ENCODE data around the gene SUMO3. TPM values are rescaled to one million over a fixed set of nuclear protein-coding genes. Genes with fewer than 3 reads are reported as not detected.

Gene SUMO3
- total and polyA plus RNA-seq, 3 donors from 2014 or later: 69.9 to 93.0 (median 87.9) TPM

- no peaks in the 10 kb centered on the region for H3K27me3 ChIP-seq
- 87 to 90% methylated on average over 19 to 22 of the region's 22 CpGs for WGBS, 2 donors
- TF ChIP-seq POLR2A (IDR thresholded peaks at IDR 0.05): no peak
- no peak for TF ChIP-seq CTCF (IDR thresholded peaks at IDR 0.05)
- H3K4me3 ChIP-seq: no peak overlapping the region
- no peaks in the 10 kb centered on the region for H3K36me3 ChIP-seq (ENCODE audit: low read depth, missing control alignments)
- H3K27ac ChIP-seq: no peak overlapping the region
- DNase-seq: no peak
- H3K4me1 ChIP-seq: no peaks in the 10 kb centered on the region
- no peaks in the 10 kb centered on the region for H3K9me3 ChIP-seq
- intact Hi-C loops (cut with DNase I; ENCODE audit: low total_unique reads): no loop called here
Measured at GRCh38 chr21:44759628-44760285, 58.1 kb downstream of the SUMO3 start.

GRCh38 chr21:44758781-44759627 is 58.9 kb downstream of the SUMO3 start:
- no peaks in the 10 kb centered on the region for H3K36me3 ChIP-seq (ENCODE audit: low read depth, missing control alignments)
- no peaks in the 10 kb centered on the region for H3K4me1 ChIP-seq
- intact Hi-C loops (cut with DNase I; ENCODE audit: low total_unique reads): no loop called here
- no peaks in the 10 kb centered on the region for H3K27me3 ChIP-seq
- H3K9me3 ChIP-seq: no peaks in the 10 kb centered on the region
- DNase-seq: no peak
- 76 to 86% methylated on average over 18 to 26 of the region's 26 CpGs for WGBS, 2 donors
- H3K4me3 ChIP-seq: no peak overlapping the region
- no peak for TF ChIP-seq POLR2A (IDR thresholded peaks at IDR 0.05)
- TF ChIP-seq CTCF (IDR thresholded peaks at IDR 0.05): no peak
- H3K27ac ChIP-seq: no peak overlapping the region

GRCh38 chr21:44758141-44758561 is 59.7 kb downstream of the SUMO3 start:
- H3K27ac ChIP-seq: no peak overlapping the region
- WGBS, 2 donors: 96 to 100% methylated on average over 1 to 8 of the region's 8 CpGs
- H3K4me1 ChIP-seq: no peaks in the 10 kb centered on the region
- H3K36me3 ChIP-seq (ENCODE audit: low read depth, missing control alignments): no peaks in the 10 kb centered on the region
- intact Hi-C loops (cut with DNase I; ENCODE audit: low total_unique reads): no loop called here
- no peak overlapping the region for H3K4me3 ChIP-seq
- H3K27me3 ChIP-seq: no peaks in the 10 kb centered on the region
- no peak for DNase-seq
- TF ChIP-seq CTCF (IDR thresholded peaks at IDR 0.05): no peak
- no peak for TF ChIP-seq POLR2A (IDR thresholded peaks at IDR 0.05)
- no peaks in the 10 kb centered on the region for H3K9me3 ChIP-seq

GRCh38 chr21:44757731-44758130 is 60.1 kb downstream of the SUMO3 start:
- intact Hi-C loops (cut with DNase I; ENCODE audit: low total_unique reads): no loop called here
- H3K4me1 ChIP-seq: no peaks in the 10 kb centered on the region
- no peaks in the 10 kb centered on the region for H3K36me3 ChIP-seq (ENCODE audit: low read depth, missing control alignments)
- H3K27ac ChIP-seq: no peak overlapping the region
- 90 to 93% methylated on average over 6 of the region's 6 CpGs for WGBS, 2 donors
- TF ChIP-seq CTCF (IDR thresholded peaks at IDR 0.05): no peak
- H3K9me3 ChIP-seq: no peaks in the 10 kb centered on the region
- no peak for DNase-seq
- no peak overlapping the region for H3K4me3 ChIP-seq
- no peaks in the 10 kb centered on the region for H3K27me3 ChIP-seq

Measured in testis (tissue), 3 donors.